H1 (cell line): ENCODE data around the gene NELFCD. TPM values are rescaled to one million over a fixed set of nuclear protein-coding genes. Genes with fewer than 3 reads are reported as not detected.

Source experiments
- CBX8 ChIP-seq: fragments of 300-800, 300-1000 bp; sonication (generic); IDR thresholded peaks from 2 replicates; pipeline ENCODE4 v1.7.1; 2016; ENCODE audit warnings: low read depth, low read length, borderline replicate concordance
- EGR1 ChIP-seq: IDR thresholded peaks from 2 replicates; pipeline ENCODE4 v1.6.1; 2011; ENCODE audit warnings: low read depth, low read length, borderline replicate concordance
- EP300 ChIP-seq, 2 experiments: IDR thresholded peaks; 1 replicate in 1 of 2; 2 replicates in 1 of 2; pipeline ENCODE4 v1.6.1; 2011 to 2012; ENCODE audit warnings: low read depth in 2 of 2, low read length in 2 of 2, mild to moderate bottlenecking in 2 of 2, borderline replicate concordance in 1 of 2, inconsistent platforms in 1 of 2, moderate library complexity in 1 of 2
- JUN ChIP-seq: IDR thresholded peaks from 2 replicates; pipeline ENCODE4 v1.6.1; 2011; ENCODE audit warnings: low read depth, mild to moderate bottlenecking, improper control_type of control experiment, low read length
- POLR2AphosphoS5 ChIP-seq: IDR thresholded peaks from 2 replicates; pipeline ENCODE4 v1.6.1; 2011; ENCODE audit warnings: low read depth, low read length
- RFX5 ChIP-seq: IDR thresholded peaks from 2 replicates; pipeline ENCODE4 v1.6.1; 2011; ENCODE audit warnings: low read depth, low read length, improper control_type of control experiment, borderline replicate concordance
- RNF2 ChIP-seq: fragments of 200-900, 300-1000 bp; sonication (generic); IDR thresholded peaks from 2 replicates; pipeline ENCODE4 v1.7.1; 2016; ENCODE audit warnings: borderline replicate concordance, low read depth, mild to moderate bottlenecking, antibody characterized with exemption, low read length; ENCODE audit not compliant: poor library complexity, severe bottlenecking; ENCODE audit errors: missing control alignments
- SRF ChIP-seq: IDR thresholded peaks from 2 replicates; pipeline ENCODE4 v1.6.1; 2011; ENCODE audit warnings: mild to moderate bottlenecking, low read depth, low read length, moderate library complexity
- polyA plus RNA-seq, 7 experiments: library from polyadenylated mRNA; depleted of rRNA in 3 of 7; stranded (reverse) in 5 of 7; unstranded in 2 of 7; fragments of >200 nt in 5 of 7; fragments of 200-250 nt in 2 of 7; gene quantifications; 1 replicate in 5 of 7; 2 replicates in 1 of 7; 4 replicates in 1 of 7; pipeline versions ENCODE4 v1.2.1 to v1.2.3, GENCODE V29; 2011 to 2013; ENCODE audit warnings: missing spikeins in 2 of 7, mixed read lengths in 2 of 7
- total RNA-seq: library from RNA; stranded (reverse); fragmentation: NEBNext Ultra II Directional; extraction: Animal tissue kit (Norgen Biotek cat#: 25700); gene quantifications from 2 replicates; pipeline ENCODE4 v1.2.1, GENCODE V29; 2021

Gene NELFCD
- total and polyA plus RNA-seq, 2 of the 8 experiments (the other 6 are each of a cell fraction or from before 2014, with no cell fraction given): 35.5 to 59.6 TPM

GRCh38 chr20:58941471-58941870 lies 39.6 kb upstream of the NELFCD start (continued):
- TF ChIP-seq RNF2: no peak
- TF ChIP-seq RFX5: no peak
- TF ChIP-seq EP300 (IDR thresholded peaks at IDR 0.05; ENCODE audit: borderline replicate concordance in 1 of 2, low read depth in 2 of 2, low read length in 2 of 2): no peak
- TF ChIP-seq POLR2AphosphoS5: no peak
- TF ChIP-seq SRF: no peak
- TF ChIP-seq JUN: no peak
- no peak for TF ChIP-seq CBX8
- no peak for TF ChIP-seq EGR1
- TF ChIP-seq, all 59 proteins: peak for 0
